Middle frontal gyrus (tissue), 1 donor: ENCODE data around the gene ARHGAP1.

ENCODE experiments used
- DNase-seq: peaks from one replicate; pipeline ENCODE4 v3.0.0-alpha.2; 2015; ENCODE audit warnings: low spot score; ENCODE audit errors: extremely low spot score

Gene ARHGAP1

GRCh38 chr11:46700241-46701077 is at the start of gene ARHGAP1, which contains the start of gene ZNF408:
ARHGAP1 (minus strand) TSS chr11:46700619; CDS start chr11:46696107, 4,512 bp downstream.
ZNF408 (plus strand) TSS chr11:46701031; CDS start chr11:46701048, 17 bp downstream.
- peak; percentile 96 for DNase-seq

GRCh38 chr11:46747150-46747549 is 46.7 kb upstream of the ARHGAP1 start:
- no peak for DNase-seq

DNA sequence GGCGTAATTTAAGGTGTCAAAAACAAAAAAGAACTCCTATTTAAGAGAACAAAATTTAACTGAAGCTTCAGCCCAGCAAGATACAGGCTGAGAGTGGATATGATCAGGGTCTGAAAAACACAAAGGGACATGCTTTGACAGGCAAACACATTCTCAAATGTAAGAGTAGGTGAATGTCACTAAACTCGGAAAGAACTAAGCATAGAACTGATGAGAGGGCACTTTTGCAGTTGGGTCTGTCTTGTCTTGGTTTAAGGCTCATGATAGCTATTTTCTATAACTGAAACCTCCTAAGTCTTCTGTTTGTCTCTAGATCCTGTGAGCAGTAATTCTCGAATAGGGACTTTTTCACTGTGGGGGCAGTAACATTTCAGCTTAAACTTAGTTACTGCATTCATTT is 45.6 kb upstream of the ARHGAP1 start:
- DNase-seq = no peak

GRCh38 chr11:46745328-46745727 is 44.9 kb upstream of the ARHGAP1 start:
- DNase-seq = no peak

GRCh38 chr11:46743693-46744339 is 43.4 kb upstream of the ARHGAP1 start:
- no peak for DNase-seq

DNA sequence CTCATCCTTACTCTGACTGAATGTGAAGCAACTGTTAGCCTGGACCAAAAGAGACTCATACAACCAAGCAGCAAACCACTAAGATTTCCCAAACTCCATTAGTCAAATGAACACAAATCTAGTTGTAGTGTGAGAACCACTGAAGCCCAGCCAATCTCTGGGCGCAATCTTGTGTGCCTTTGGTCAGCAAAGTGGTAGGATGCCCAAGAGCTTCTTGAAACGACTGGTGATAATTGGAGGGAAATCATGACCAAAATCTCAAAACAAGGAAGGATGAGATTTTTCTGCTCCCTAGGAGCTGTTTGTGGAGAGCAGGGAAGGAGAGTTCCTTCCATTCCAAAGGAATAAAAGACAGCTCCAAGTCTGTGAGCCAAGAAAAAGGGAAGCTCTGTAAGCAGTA is 42.6 kb upstream of the ARHGAP1 start:
- no peak for DNase-seq

DNA sequence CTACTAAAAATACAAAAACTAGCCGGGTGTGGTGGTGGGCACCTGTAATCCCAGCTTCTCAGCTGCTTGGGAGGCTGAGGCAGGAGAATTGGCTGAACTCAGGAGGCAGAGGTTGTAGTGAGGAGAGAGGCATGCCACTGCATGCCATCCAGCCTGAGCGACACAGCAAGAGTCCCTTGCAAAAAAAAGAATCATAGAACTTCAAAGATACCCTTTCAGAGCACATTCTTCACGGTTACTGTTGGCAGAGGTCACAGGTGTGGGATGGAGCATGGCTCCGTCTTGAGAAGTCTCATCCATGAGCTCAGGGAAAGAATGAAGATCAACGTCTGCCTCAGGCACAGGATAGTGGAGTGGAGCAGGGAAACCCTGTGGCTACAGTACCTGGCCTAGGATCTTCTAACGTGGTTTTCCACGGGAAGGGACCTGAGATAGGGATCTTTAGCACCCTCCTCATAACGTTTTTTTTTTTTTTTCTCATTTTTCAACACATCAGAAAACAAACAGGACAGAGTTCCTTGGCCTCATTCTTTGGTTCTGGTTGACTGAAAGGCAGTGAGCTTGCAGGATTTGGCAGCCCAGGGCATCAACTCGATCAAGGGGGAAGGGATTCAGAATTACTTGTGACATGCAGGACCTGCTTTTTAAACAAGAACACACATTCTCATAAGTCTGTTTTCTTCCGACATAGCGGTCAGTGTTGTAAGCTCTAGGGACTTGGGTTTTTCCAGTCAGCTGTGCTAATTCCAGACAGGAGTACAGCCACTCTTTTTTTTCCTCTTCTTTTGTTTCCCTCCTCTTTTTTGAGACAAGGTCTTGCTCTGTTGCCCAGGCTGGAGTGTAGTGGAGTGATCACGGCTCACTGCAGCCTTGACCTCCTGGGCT is 41.4 kb upstream of the ARHGAP1 start:
- no peak for DNase-seq

GRCh38 chr11:46738887-46739286 is 38.5 kb upstream of the ARHGAP1 start:
- DNase-seq = no peak

GRCh38 chr11:46737699-46738098 is 37.3 kb upstream of the ARHGAP1 start:
- no peak for DNase-seq

DNA sequence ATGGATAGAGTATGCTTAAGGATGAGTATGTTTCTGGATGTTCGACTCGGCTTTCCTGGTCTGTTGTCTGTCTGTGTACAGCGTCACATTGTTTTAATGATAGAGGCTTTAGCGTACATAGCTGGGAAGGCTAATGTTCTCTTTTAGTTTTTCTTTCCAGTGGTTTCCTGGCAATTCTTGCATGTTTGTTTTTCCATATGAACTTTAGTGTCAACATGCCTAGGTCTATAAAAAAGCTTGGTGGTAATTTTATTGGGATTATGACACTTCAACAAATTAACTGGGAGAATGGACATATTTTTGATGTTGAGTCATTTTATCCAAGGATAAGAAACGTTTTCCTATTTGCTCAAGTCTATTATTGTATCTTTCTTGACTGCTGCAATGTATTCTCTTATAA is 36.2 kb upstream of the ARHGAP1 start:
- DNase-seq = no peak

DNA sequence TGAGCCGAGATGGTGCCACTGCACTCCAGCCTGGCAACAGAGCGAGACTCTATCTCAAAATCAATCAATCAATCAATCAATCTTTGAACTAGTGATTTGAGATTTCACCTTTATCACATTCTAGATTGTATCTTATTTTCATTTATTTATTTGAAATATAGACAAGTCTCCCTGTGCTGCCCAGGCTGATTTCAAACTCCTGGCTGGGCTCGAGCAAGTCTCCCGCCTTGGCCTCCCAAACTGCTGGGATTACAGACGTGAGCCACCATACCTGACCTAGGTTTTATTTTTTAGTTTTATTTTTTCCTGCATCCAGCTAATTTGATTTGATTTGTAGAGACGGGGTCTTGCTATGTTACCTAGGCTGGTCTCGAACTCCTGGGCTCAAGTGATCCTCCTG is 35.7 kb upstream of the ARHGAP1 start:
- DNase-seq = no peak

- DNase-seq = no peak
Observed at GRCh38 chr11:46733234-46733633, 32.8 kb upstream of the ARHGAP1 start.

GRCh38 chr11:46731545-46731944 is 31.1 kb upstream of the ARHGAP1 start:
- DNase-seq = no peak

- no peak for DNase-seq
Observed at GRCh38 chr11:46729110-46730027, 28.9 kb upstream of the ARHGAP1 start.

DNA sequence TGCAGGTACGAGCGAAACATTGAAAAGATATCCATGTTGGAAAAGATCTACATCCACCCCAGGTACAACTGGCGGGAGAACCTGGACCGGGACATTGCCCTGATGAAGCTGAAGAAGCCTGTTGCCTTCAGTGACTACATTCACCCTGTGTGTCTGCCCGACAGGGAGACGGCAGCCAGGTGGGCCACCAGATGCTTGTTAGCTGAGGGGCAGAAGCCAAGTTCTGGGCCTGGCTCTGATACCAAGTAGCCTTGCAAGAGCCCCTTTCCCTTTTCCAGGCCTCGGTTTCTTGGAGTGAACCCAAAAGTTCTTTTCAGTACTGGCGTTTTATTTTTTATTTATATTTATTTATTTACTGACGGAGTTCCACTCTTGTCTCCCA is 28.2 kb upstream of the ARHGAP1 start:
- no peak for DNase-seq

DNA sequence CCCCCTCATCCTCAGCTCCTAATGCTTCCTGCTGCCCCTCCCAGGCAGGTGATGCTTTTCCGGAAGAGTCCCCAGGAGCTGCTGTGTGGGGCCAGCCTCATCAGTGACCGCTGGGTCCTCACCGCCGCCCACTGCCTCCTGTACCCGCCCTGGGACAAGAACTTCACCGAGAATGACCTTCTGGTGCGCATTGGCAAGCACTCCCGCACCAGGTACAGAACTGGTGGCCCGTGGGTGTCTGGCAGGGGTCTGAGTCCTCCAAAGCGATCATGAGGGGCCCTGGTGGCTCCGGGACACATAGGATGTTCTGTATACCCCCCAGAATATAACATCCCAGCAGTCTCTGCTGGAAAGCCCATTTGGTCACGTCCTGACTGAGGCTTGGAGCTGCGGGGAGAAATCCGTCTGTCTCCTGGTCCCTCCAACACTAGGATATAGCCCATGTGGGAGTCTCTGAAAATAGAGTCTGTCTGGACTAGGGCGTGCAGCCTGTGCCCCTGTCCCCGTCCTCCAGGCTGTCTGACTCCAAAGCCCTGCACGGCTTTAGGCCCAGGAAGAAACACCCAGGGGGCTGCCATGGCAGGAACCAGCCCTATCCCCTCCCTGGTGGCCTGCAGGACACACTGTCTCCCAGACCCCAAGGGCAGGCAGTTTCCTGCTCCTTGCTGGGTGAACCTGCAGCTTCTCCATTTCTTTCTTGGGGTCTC is 27.7 kb upstream of the ARHGAP1 start:
- no peak for DNase-seq

DNA sequence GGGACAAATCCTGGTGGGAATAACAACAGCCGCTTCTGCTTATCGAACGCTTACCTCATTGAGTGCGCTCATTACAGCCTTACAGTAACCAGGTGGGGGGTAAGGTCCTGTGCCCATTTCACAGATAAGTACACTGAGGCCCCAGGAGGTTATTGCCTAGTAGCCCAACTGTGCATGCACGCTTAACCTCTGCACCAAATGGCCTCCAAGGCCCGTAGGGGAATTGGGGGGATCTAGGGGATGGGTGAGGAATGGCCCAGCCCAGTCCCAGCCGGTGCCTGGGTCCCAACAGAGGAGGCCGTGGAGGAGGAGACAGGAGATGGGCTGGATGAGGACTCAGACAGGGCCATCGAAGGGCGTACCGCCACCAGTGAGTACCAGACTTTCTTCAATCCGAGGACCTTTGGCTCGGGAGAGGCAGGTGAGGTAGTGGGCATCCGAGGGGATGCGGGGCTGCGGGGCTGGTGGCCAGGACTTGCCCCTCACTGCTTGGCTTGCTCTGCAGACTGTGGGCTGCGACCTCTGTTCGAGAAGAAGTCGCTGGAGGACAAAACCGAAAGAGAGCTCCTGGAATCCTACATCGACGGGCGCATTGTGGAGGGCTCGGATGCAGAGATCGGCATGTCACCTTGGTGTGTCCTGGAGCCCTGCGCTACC is 25.9 kb upstream of the ARHGAP1 start:
- DNase-seq = no peak

- DNase-seq = no peak
Observed at GRCh38 chr11:46725338-46726205, 25.2 kb upstream of the ARHGAP1 start.

DNA sequence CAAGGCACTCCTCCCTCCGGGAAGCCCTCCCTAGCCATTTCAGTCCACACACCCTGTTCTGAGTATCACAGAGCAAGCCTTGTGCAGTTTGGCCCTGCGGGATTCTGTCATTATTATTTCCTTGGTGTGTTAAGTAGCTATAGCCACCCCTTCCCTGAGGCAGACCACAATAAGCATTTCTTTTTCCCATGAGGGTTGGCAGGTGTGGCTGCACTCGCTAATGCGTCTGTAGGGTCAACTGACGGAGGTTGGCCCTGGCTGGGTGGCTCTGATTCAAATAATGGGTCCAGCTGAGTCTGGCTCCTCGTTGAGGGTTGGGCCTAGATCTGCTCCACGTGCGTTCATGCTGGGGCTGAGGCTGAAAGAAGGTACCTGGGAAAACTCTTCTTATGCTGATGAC is 23.7 kb upstream of the ARHGAP1 start:
- no peak for DNase-seq
